Activated T-helper 1 cell treated with anti-CD3 and anti-CD28 coated beads, Interleukin-12 subunit alpha, Interleukin-12 subunit beta, Interleukin-2, Interleukin-4 antibody, amounts not matched to agents 30 ng/mL and 10 ng/mL and 1 ng/mL, durations not matched to agents 14 hours and 24 hours and 36 hours (primary cell): Measurements from ENCODE around the gene CHID1. TPM values are rescaled to one million over a fixed set of nuclear protein-coding genes. Genes with fewer than 3 reads are reported as not detected.

Experiments used
- DNase-seq: peaks from one replicate; pipeline ENCODE4 v3.0.0; 2021; ENCODE audit warnings: low spot score
- H3K27ac Mint-ChIP-seq: one replicate; pipeline ENCODE4 v1.8.0; 2021; ENCODE audit warnings: mild to moderate bottlenecking, mixed read lengths
- H3K27me3 Mint-ChIP-seq: one replicate; pipeline ENCODE4 v1.8.0; 2022; ENCODE audit warnings: mild to moderate bottlenecking, moderate library complexity, mixed read lengths; ENCODE audit not compliant: insufficient read depth
- H3K36me3 Mint-ChIP-seq: one replicate; pipeline ENCODE4 v1.8.0; 2021; ENCODE audit warnings: low read depth, mixed read lengths
- H3K4me1 Mint-ChIP-seq: one replicate; pipeline ENCODE4 v1.8.0; 2021; ENCODE audit warnings: low read depth, mixed read lengths
- H3K4me3 Mint-ChIP-seq: one replicate; pipeline ENCODE4 v1.8.0; 2021; ENCODE audit warnings: mild to moderate bottlenecking, moderate library complexity, mixed read lengths
- H3K9me3 Mint-ChIP-seq: one replicate; pipeline ENCODE4 v1.8.0; 2021; ENCODE audit warnings: mixed read lengths
- intact Hi-C: fragments of 100-400 bp; cut with micrococcal nuclease; formaldehyde crosslinking; loops from one replicate; pipeline ENCODE4 v1.15.1; 2024
- total RNA-seq: library from RNA; stranded (reverse); gene quantifications from 2 replicates; pipeline ENCODE4 v1.2.3, GENCODE V29; 2022

CHID1 gene
- total RNA-seq, 1 donor from 2014 or later, result 110 TPM

GRCh38 chr11:824942-825341, 85.7 kb downstream of the CHID1 start:
- Mint-ChIP-seq H3K27ac (no peak overlapping the region), H3K27me3 (peaks cover 26% of the 10 kb centered on the region), H3K4me1 (peaks cover 6% of the 10 kb centered on the region), H3K9me3 (no peaks in the 10 kb centered on the region), H3K36me3 (peaks cover 2% of the 10 kb centered on the region), H3K4me3 (no peak overlapping the region)
- intact Hi-C loops, result no loop called here
- DNase-seq, result no peak

DNA sequence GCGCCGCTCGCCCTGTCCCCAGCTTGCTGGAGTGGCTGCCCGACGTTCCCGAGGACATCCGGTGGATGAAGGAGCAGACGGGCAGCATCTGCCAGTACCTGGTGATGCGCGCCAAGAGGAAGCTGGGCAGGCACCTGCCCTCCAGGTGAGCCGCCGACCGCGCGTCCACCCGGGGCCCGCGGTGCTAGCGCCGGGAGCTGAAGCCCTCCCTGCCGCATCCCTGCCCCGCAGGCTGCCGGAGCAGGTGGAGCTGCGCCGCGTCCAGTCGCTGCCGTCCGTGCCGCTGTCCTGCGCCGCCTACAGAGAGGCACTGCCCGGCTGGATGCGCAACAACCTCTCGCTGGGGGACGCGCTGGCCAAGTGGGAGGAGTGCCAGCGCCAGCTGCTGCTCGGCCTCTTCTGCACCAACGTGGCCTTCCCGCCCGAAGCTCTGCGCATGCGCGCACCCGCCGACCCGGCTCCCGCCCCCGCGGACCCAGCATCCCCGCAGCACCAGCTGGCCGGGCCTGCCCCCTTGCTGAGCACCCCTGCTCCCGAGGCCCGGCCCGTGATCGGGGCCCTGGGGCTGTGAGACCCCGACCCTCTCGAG, 86.2 kb downstream of the CHID1 start:
- no peak for DNase-seq
- Mint-ChIP-seq H3K36me3 (peaks cover 2% of the 10 kb centered on the region), H3K4me1 (peaks cover 6% of the 10 kb centered on the region), H3K27me3 (peaks cover 20% of the 10 kb centered on the region), H3K27ac (no peak overlapping the region), H3K4me3 (no peak overlapping the region), H3K9me3 (no peaks in the 10 kb centered on the region)
- intact Hi-C loops, result no loop called here

DNA sequence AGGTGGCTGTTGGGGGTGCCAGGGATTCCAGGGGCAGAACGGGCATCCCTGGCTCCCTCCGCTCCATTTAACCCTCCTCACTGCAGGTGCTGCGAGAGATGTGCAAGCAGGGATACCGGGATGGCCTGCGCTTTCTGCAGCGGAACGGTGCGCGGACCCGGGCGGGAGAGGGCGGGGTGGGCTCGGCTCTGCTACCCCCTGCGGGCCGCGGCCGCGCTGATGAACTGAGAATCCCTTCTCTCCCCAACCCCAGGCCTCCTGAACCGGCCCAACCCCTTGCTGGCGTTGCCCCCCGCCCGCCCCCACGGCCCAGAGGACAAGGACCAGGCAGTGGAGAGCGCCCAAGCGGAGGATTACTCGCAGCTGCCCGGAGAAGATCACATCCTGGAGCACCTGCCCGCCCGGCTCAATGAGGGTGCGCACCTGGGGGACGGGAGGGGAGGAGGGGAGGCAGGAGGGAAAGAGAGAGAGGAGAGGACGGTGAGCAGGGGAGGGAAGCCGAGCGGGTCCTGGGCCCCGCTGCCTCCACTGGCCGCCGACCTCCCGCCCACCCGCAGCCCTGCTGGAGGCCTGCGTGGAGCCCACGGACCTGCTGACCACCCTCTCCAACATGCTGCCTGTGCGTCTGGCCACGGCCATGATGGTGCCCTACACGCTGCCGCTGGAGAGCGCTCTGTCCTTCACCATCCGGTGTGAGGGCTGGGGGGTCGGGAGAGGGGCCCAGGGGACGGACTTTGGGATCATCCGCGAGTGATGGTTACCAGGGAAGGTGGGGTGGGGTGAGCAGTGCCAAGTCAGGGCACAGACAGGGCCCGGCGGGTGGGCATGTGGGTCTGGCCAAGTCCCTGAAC, 86.9 kb downstream of the CHID1 start:
- peaks cover 13% of the 10 kb centered on the region for H3K27me3 Mint-ChIP-seq
- peaks cover 6% of the 10 kb centered on the region for H3K4me1 Mint-ChIP-seq
- H3K27ac Mint-ChIP-seq, result no peak overlapping the region
- no peaks in the 10 kb centered on the region for H3K9me3 Mint-ChIP-seq
- H3K4me3 Mint-ChIP-seq, result no peak overlapping the region
- H3K36me3 Mint-ChIP-seq, result peaks cover 2% of the 10 kb centered on the region
- intact Hi-C loops, result no loop called here
- no peak for DNase-seq

- no peak overlapping the region for H3K27ac Mint-ChIP-seq
- H3K9me3 Mint-ChIP-seq, result no peaks in the 10 kb centered on the region
- peak overlapping the region; percentile 42 for H3K4me3 Mint-ChIP-seq
- intact Hi-C loops, result no loop called here
- peaks cover 2% of the 10 kb centered on the region for H3K36me3 Mint-ChIP-seq
- H3K27me3 Mint-ChIP-seq, result peaks cover 3% of the 10 kb centered on the region
- no peaks in the 10 kb centered on the region for H3K4me1 Mint-ChIP-seq
- no peak for DNase-seq
Observed at GRCh38 chr11:821512-822371, 88.9 kb downstream of the CHID1 start.

DNA sequence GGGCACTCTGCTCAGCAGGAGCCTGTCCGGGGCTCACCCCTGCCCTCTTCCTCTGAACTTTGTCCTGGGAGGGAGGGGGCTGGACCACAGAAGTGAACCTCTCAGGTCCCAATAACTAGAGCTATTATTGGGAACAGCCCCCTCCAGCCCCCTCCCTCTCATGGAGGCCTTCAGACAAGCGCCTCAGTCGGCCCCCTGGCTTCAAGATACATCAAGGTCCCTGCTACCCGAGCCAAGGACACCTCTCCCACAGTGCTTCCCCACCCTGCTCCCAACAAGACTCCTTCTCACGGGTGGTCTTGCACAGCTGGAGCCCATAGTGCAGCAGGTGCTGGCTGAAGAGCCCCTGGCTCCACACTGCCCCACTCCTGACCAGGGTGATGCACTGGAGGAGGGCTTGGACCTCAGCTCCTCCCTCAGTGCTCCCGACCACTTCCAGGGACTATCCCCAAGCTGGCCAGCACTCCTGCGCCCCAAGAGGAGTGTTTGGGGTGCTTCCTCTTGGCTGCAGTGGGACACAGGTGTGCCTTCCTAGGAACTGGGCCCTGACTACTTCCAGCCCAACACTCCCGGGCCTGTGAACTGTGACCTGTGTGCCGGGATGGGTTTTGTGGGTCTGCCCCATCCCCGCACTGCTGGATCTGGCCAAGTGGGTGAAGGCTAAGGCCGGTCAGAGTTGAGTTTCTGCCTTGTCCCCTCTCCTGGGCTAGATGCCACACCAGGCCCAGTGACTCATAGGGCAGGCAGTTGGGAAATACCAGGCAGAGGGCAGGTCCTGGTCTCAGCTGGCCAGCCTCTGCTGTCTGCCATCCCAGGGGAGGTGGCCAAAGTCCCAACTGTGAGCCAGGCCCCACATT, 89.7 kb downstream of the CHID1 start:
- peak overlapping the region; percentile 18 for H3K27ac Mint-ChIP-seq
- intact Hi-C loops, result loop anchor here (1.0 kb wide), 2 partner anchors 11 to 21 kb away; partner anchors contain the start of genes CD151, POLR2L and TSPAN4
- H3K4me3 Mint-ChIP-seq, result peak overlapping the region; percentile 87
- peaks cover 2% of the 10 kb centered on the region for H3K36me3 Mint-ChIP-seq
- no peaks in the 10 kb centered on the region for H3K4me1 Mint-ChIP-seq
- H3K27me3 Mint-ChIP-seq, result no peaks in the 10 kb centered on the region
- no peak for DNase-seq
- H3K9me3 Mint-ChIP-seq, result no peaks in the 10 kb centered on the region

- peak overlapping the region; percentile 81 for H3K27ac Mint-ChIP-seq
- peak overlapping the region; percentile 87 for H3K4me3 Mint-ChIP-seq
- H3K36me3 Mint-ChIP-seq, result peaks cover 2% of the 10 kb centered on the region
- no peaks in the 10 kb centered on the region for H3K9me3 Mint-ChIP-seq
- intact Hi-C loops, result loop anchor here (1.0 kb wide), 5 partner anchors 7 to 24 kb away; partner anchors contain the start of genes CD151, CRACR2B, POLR2L and RPLP2
- DNase-seq, result peak; percentile 92
- H3K4me1 Mint-ChIP-seq, result no peaks in the 10 kb centered on the region
- H3K27me3 Mint-ChIP-seq, result no peaks in the 10 kb centered on the region
Observed at GRCh38 chr11:819943-820649, 90.5 kb downstream of the CHID1 start.

DNA sequence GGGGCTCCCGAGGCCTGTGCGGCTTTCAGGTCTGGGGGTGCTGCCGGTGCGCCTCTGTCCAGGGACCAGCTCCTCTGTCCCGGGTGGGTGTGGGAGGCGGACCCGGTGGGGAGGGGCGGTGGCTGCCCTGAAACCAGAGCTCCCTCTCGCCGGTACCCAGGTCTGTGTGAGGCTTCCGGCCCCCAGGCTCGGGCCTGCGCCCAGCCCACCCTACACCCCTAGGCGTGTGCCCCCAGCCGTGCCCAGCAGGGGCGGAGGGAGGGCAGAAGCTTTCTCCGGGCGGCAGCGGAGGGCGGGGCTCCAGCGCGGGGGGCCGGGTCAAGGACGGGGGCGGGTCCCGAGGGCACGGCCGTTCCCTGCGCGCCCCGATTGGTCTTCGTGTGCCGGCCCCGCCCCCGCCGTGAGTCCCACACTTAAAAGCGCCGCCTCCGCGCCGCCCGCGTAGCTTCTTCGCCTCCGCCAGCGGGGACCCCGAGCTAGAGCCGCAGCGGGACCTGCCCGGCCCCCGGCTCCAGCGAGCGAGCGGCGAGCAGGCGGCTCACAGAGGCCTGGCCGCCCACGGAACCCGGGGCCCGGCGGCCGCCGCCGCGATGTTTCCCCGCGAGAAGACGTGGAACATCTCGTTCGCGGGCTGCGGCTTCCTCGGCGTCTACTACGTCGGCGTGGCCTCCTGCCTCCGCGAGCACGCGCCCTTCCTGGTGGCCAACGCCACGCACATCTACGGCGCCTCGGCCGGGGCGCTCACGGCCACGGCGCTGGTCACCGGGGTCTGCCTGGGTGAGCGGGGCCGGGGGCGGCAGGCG, 91.3 kb downstream of the CHID1 start:
- Mint-ChIP-seq H3K27me3 (no peaks in the 10 kb centered on the region), H3K36me3 (no peaks in the 10 kb centered on the region)
- peak; percentile 86 for DNase-seq

DNA sequence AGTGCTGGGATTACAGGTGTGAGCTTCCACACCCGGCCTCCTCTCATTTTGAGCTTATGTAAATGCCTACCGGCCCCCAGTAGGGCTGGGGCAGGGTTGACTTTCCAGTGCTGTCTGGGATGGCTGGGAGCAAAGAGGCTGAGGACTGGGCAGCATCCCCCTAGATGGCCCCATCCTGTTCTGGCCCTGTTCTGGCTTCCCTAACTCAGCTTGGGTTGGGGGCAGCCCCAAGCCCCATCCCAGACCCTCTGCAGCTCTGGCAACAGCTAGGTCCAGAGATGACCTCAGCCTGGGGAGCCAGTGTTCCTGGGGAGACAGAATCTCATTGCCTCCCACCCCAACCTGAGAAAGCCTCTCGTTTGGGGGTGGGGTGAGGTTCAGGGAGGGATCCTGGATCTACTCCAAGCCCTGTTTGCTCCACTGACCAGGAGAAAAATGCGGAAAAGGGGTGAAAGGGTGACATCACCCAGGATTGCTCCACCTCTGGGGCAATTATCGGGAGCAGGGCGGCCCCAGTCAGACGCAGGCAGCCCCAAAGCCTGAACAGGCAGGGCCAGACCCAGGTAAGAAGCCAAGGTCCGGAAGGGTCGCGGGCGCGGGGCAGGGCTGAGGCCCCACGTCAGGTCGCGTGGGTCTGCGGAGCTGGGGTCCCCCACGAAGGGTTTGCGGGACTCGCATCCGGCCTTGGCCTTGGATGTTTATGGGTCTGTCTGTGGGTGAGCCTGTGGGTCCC, 92.0 kb downstream of the CHID1 start, which contains the start of gene PNPLA2:
TSS of gene PNPLA2 (plus strand) at position 519 of the 733 bp plus-strand sequence. CDS start 805 bp downstream, outside the sequence.
- peak within 1 kb of the TSS; percentile 87 for H3K4me3 Mint-ChIP-seq
- no peaks in the 10 kb centered on the region for H3K27me3 Mint-ChIP-seq
- H3K4me1 Mint-ChIP-seq, result no peaks in the 10 kb centered on the region
- intact Hi-C loops, result loop anchor here (1.0 kb wide), 3 partner anchors 9 to 22 kb away; partner anchors contain the start of genes CRACR2B and RPLP2
- no peaks in the 10 kb centered on the region for H3K9me3 Mint-ChIP-seq
- DNase-seq, result no peak
- no peaks in the 10 kb centered on the region for H3K36me3 Mint-ChIP-seq
- H3K27ac Mint-ChIP-seq, result peak within 1 kb of the TSS; percentile 77

More for the DNA sequence above, 91.3 kb downstream of the CHID1 start:
- Mint-ChIP-seq H3K9me3 (no peaks in the 10 kb centered on the region), H3K4me3 (peak overlapping the region; percentile 87), H3K27ac (no peak overlapping the region), H3K4me1 (no peaks in the 10 kb centered on the region)
- intact Hi-C loops, result loop anchor here (1.0 kb wide), 3 partner anchors 8 to 23 kb away; partner anchors contain the start of genes CRACR2B and RPLP2
